ENCODE results near the gene CSF1R. TPM values are rescaled to one million over a fixed set of nuclear protein-coding genes. Genes with fewer than 3 reads are reported as not detected.

Gene CSF1R
- total and polyA plus RNA-seq, 2 donors (not counting 3 experiments of a cell fraction or from before 2014, with no cell fraction given), result not detected

DNA sequence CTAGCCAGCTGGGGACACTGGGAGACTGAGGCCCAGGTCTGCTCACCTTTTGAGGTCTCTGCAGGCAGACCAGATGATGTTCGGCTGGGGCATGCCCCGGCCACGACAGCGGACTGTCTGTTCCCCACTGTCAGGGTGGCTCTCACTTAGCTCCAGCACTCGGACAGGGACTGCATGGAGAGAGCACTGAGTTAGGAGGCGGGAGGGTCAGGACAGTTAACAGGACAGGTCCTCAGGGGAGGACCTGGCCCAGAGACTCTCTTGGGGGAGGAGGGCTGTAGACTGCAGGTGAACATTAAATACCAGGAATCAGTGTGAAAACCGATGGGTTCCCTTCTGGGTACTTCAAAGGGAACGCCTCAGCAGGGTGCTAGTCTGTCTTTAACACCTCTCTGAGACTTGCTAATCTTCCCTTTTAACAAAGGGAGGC is 44.2 kb upstream of the CSF1R start:
- Histone ChIP-seq H3K27me3 (ENCODE audit: control insufficient read depth in 2 of 2, insufficient read depth in 2 of 2, low read length in 2 of 2) (peaks cover 0 to 6% of the 10 kb centered on the region in 2 experiments), H3K4me1 (ENCODE audit: control insufficient read depth, extremely low read depth, insufficient read depth, low read length) (peaks cover 14% of the 10 kb centered on the region), H3K36me3 (ENCODE audit: control insufficient read depth in 2 of 2, extremely low read depth in 1 of 2, insufficient read depth in 2 of 2, low read length in 2 of 2) (no peaks in the 10 kb centered on the region), H2AFZ (ENCODE audit: low read depth, low read length) (no peak overlapping the region), H3K79me2 (ENCODE audit: control insufficient read depth, insufficient read depth, low read length) (no peaks in the 10 kb centered on the region), H3K9me3 (replicated peaks; ENCODE audit: control insufficient read depth, insufficient read depth, low read length) (no peaks in the 10 kb centered on the region), H3K27ac (ENCODE audit: insufficient read depth, low read depth, low read length) (no peak overlapping the region), H3K9ac (replicated peaks; ENCODE audit: extremely low read depth, insufficient read depth, low read length) (no peak overlapping the region), H3K4me2 (ENCODE audit: insufficient read depth, low read length) (no peak overlapping the region), H3K4me3 (replicated peaks in 1 of 3; ENCODE audit: insufficient read depth in 1 of 3, low read depth in 1 of 3, low read length in 3 of 3) (no peak overlapping the region), H4K20me1 (replicated peaks; ENCODE audit: control insufficient read depth, extremely low read depth, insufficient read depth, low read length) (no peaks in the 10 kb centered on the region), H3K9me1 (replicated peaks; ENCODE audit: control insufficient read depth, extremely low read depth, insufficient read depth, low read length) (no peaks in the 10 kb centered on the region)
- POLR2A ChIA-PET, result no interaction called here
- dilution Hi-C loops (cut with MboI; ENCODE audit: extremely low pct_ligation_motif_present, low sequenced_read_pairs), result no loop called here
- DNase-seq (ENCODE audit: low read depth, low spot score) (no peak), FAIRE-seq (no peak)
- TF ChIP-seq GATA2 (IDR thresholded peaks at IDR 0.05; ENCODE audit: insufficient read depth, insufficient read length, low read depth, low read length) (no peak), JUN (IDR thresholded peaks at IDR 0.05; ENCODE audit: borderline replicate concordance, insufficient read depth, insufficient read length, low read depth) (no peak), FOS (IDR thresholded peaks at IDR 0.05; ENCODE audit: borderline replicate concordance, insufficient read depth, low read length) (no peak)
- BruUV-seq (replicated peaks), result no TSS peak
- CTCF ChIA-PET, result interaction anchor here (1.4 to 4.4 kb wide), 5 partner anchors 19 to 88 kb away, joined by 3 to 36 read pairs (median 5); partner anchors contain the start of gene PDGFRB
- intact Hi-C loops (cut with micrococcal nuclease), result loop anchor here (1.0 to 5.0 kb wide), 8 partner anchors 25 to 306 kb away; partner anchors contain the start of genes HMGXB3, PDGFRB and TIGD6

- intact Hi-C loops (cut with micrococcal nuclease) (loop anchor here (1.0 to 5.0 kb wide), 8 partner anchors 25 to 306 kb away; partner anchors contain the start of genes HMGXB3, PDGFRB and TIGD6), dilution Hi-C loops (cut with MboI; ENCODE audit: extremely low pct_ligation_motif_present, low sequenced_read_pairs) (no loop called here)
- no peak overlapping the region for H3K4me3 ChIP-seq (replicated peaks in 1 of 3; ENCODE audit: insufficient read depth in 1 of 3, low read depth in 1 of 3, low read length in 3 of 3)
- H3K79me2 ChIP-seq (ENCODE audit: control insufficient read depth, insufficient read depth, low read length), result no peaks in the 10 kb centered on the region
- H2AFZ ChIP-seq (ENCODE audit: low read depth, low read length), result peak overlapping the region; percentile 70
- H3K27ac ChIP-seq (ENCODE audit: insufficient read depth, low read depth, low read length), result no peak overlapping the region
- H3K4me2 ChIP-seq (ENCODE audit: insufficient read depth, low read length), result no peak overlapping the region
- H3K4me1 ChIP-seq (ENCODE audit: control insufficient read depth, extremely low read depth, insufficient read depth, low read length), result peaks cover 14% of the 10 kb centered on the region
- TF ChIP-seq GATA2 (IDR thresholded peaks at IDR 0.05; ENCODE audit: insufficient read depth, insufficient read length, low read depth, low read length), result no peak
- TF ChIP-seq, protein P1, sequence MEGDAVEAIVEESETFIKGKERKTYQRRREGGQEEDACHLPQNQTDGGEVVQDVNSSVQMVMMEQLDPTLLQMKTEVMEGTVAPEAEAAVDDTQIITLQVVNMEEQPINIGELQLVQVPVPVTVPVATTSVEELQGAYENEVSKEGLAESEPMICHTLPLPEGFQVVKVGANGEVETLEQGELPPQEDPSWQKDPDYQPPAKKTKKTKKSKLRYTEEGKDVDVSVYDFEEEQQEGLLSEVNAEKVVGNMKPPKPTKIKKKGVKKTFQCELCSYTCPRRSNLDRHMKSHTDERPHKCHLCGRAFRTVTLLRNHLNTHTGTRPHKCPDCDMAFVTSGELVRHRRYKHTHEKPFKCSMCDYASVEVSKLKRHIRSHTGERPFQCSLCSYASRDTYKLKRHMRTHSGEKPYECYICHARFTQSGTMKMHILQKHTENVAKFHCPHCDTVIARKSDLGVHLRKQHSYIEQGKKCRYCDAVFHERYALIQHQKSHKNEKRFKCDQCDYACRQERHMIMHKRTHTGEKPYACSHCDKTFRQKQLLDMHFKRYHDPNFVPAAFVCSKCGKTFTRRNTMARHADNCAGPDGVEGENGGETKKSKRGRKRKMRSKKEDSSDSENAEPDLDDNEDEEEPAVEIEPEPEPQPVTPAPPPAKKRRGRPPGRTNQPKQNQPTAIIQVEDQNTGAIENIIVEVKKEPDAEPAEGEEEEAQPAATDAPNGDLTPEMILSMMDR (IDR thresholded peaks at IDR 0.05; ENCODE audit: extremely low read depth in 1 of 2, insufficient read depth in 1 of 2, low read depth in 1 of 2, low read length in 2 of 2), result peak; percentile 89 to 93
- POLR2A ChIA-PET, result no interaction called here
- peak; percentile 65 for DNase-seq (ENCODE audit: low read depth, low spot score)
- no peak overlapping the region for H3K9ac ChIP-seq (replicated peaks; ENCODE audit: extremely low read depth, insufficient read depth, low read length)
- H3K9me1 ChIP-seq (replicated peaks; ENCODE audit: control insufficient read depth, extremely low read depth, insufficient read depth, low read length), result no peaks in the 10 kb centered on the region
- BruUV-seq (replicated peaks), result no TSS peak
- H3K36me3 ChIP-seq (ENCODE audit: control insufficient read depth in 2 of 2, extremely low read depth in 1 of 2, insufficient read depth in 2 of 2, low read length in 2 of 2), result no peaks in the 10 kb centered on the region
- peak; percentile 95 for FAIRE-seq
- H3K27me3 ChIP-seq (ENCODE audit: control insufficient read depth in 2 of 2, insufficient read depth in 2 of 2, low read length in 2 of 2), result peaks cover 0 to 5% of the 10 kb centered on the region in 2 experiments
- H4K20me1 ChIP-seq (replicated peaks; ENCODE audit: control insufficient read depth, extremely low read depth, insufficient read depth, low read length), result no peaks in the 10 kb centered on the region
- no peaks in the 10 kb centered on the region for H3K9me3 ChIP-seq (replicated peaks; ENCODE audit: control insufficient read depth, insufficient read depth, low read length)
- CTCF ChIA-PET, result interaction anchor here (0.7 to 4.4 kb wide), 8 partner anchors 18 to 306 kb away, joined by 3 to 36 read pairs (median 4); partner anchors contain the start of gene PDGFRB
Observed at GRCh38 chr5:150129813-150130492, 43.6 kb upstream of the CSF1R start.
